DMS53 treated with DMSO at 0.1 percent for 48 hours (cell line): ENCODE data around the gene SLX9.
A peak's percentile ranks its signal among the peaks of the same experiment; 100 is the strongest.

Source experiments
- DNase-seq: peaks from one replicate; lab custom pipeline; 2025; ENCODE audit not compliant: unreplicated experiment; lab: John Stamatoyannopoulos, UW

SLX9 gene

GRCh38 chr21:44939532-44940115 lies at the start of gene SLX9:
Gene SLX9 (plus strand): TSS chr21:44940029. CDS start chr21:44940058, 29 bp downstream.
- DNase-seq = peak; percentile 48

DNA sequence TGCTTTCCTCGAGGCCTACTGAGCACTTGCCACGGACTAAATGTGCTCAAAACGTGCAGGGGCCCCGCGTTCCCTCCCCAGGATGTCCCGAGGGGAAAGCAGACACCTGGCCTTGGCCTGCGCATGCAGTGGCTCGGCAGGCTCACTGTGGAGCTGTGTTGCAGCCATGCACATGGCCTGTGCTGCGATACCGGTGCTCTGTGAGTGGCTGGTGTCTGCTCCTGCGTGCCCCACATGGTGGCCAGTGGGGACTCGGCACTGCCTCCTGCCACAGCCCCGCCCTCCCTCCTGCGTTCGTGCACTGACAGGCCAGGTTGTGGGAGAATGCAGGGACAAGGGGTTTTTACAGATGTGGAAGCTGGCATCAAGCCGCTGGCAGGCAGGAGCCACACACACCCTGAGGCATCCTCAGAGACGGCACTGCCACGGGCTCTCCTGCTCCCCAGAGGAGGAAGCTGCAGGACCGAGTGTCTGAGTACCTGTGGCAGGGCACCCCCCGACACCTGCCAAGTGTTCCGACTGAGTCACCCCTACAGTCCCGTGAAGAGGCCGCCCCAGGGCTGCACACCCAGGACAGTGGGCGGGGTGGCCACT lies 49.4 kb upstream of the SLX9 start:
- DNase-seq = no peak

DNA sequence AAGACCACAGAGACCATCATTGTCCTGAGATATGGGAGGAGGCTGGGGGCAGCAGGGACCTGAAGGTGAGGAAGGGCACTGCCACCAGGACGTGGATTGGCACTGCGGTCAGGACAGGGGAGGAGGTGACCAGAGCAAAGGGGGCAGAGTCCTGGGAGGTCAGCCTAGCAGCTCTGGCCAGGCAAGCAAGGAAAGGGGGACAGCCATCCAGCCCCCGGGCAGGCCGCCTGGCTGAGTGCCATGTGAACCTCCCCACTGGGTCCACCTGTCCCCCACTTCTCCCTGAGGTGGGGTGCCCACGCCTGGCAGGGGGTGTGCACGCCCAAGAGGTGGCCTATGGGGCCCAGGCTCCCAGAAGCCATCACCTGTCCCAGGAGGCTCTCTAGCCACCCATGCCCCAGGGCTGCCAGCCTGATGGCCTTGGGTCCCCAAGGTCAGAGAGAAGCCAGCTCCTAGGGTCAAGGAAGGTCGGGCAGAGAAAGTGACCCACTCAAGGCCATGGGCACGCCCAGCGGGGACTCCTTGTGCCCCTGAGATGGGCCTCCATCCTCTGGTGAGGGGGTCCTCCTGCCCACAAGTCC lies 48.8 kb upstream of the SLX9 start:
- DNase-seq = no peak

DNA sequence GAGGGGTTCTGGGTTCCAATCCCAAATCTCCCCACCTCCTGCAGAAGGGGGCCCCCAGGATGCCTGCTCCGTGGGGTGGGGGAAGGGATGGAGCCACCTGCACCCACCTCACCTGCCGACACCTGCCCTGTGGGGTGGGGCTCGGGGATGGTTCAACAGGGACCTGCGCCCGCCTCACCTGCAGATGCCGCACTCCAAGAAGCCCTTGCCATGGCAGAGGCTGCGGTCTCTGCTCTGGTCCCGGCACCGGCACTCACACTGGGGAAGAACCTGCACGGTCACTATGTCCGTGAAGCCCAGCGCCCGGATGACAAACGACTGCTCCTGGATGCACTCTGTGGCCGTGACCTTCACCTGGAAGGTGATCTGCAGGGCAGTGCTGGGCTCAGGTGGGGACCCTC lies 48.2 kb upstream of the SLX9 start:
- no peak for DNase-seq

GRCh38 chr21:44892095-44892494 lies 47.7 kb upstream of the SLX9 start:
- no peak for DNase-seq

- DNase-seq = no peak
These were observed 47.1 kb upstream of the SLX9 start for GRCh38 chr21:44892536-44893277.

DNA sequence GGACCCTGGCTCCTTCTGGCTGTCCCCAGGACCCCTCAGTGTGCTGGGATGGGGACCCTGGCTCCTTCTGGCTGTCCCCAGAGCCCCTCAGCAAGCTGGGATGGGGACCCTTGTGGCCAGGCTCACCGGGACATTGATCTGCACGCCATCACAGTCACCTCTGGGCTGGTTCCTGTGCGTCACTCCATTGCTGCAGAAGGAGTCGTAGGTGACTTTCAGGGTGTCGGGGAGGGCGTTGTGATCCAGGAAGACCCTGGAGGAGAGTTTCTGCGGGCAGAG lies 46.6 kb upstream of the SLX9 start:
- DNase-seq = no peak

DNA sequence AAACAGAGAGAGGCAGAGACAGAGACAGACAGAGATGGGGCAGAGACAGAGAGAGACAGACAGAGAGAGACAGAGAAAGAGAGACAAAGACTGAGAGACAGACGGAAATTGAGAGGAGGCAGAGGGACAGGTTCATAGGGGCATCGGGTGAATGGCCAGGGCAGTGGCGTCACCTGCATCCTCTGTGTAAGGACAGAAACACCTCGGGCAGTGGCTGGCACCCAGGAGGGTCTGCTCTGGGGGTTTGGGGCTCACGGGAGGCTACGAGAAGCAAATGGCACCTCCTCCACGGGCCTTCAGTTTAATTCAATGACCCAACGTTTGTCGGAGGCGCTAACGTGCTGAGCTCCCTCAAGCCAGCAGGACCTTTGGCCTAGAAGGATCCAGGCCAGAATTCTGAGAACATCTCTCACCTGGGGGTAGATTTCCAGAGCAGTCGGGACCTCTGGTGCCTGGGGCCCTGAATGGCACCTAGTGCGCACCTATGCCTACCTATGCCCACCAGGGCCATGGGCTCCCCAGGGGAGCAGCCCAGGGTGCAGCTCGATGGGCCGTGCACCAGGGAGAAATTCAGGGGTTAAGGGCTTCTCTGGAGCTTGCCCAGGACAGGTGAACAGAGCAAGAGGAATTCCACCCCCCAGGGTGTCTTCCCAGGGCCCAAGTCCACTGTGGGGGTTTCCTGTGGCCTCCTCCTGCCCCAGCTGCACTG lies 45.7 kb upstream of the SLX9 start:
- no peak for DNase-seq

GRCh38 chr21:44894687-44895302 lies 45.0 kb upstream of the SLX9 start:
- DNase-seq = no peak

DNA sequence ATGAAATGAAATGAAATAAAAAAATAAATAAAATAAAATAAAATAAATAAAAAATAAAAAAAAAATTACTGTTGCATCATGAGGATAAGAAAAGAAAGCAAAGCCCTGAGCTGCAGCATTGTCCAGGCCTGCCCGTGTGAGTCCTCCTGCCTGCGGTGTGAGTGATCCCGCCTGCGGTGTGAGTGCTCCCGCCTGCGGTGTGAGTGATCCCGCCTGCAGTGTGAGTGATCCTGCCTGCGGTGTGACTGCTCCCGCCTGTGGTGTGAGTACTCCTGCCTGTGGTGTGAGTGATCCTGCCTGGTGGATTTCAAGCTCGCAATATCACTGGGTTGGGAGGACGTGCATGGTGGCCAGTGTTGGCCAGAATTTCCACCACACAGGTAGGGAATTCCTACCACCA lies 44.0 kb upstream of the SLX9 start:
- DNase-seq = no peak

DNA sequence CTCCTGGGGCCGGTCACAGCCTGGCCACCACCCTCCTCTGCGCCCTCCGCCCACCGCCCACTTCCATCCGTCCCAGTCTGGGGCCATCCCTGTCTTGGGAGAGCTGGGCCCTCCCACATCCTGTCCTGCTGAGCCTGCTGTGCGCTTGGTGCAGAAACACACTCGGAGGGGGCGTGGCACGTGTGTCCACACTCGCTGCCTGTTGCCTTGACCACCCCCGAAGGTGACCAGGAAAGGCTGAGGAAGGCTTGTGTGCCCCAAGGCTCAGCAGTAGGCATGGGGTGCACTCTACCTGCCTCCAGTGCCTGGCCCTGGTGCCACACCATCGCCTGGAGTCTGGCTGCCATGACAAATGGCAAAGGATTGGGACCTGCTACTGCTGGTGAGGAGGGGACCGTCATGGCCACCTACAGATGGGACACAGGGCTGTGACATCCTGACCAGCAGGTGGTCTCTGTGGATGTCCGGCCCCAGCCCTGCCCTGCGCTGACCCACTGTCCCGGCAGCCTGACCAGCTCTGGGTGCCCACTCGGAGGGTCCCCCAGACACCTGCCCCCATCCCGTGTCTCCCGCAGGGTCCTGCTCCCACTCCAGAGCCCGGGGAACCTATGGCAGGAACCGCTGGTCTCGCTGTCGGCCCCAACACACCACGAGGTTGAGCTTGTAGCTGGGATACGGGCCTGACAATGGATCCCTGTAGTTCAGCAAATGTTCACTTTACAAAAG lies 43.1 kb upstream of the SLX9 start:
- DNase-seq = no peak

GRCh38 chr21:44897326-44898010 lies 42.4 kb upstream of the SLX9 start:
- no peak for DNase-seq

DNA sequence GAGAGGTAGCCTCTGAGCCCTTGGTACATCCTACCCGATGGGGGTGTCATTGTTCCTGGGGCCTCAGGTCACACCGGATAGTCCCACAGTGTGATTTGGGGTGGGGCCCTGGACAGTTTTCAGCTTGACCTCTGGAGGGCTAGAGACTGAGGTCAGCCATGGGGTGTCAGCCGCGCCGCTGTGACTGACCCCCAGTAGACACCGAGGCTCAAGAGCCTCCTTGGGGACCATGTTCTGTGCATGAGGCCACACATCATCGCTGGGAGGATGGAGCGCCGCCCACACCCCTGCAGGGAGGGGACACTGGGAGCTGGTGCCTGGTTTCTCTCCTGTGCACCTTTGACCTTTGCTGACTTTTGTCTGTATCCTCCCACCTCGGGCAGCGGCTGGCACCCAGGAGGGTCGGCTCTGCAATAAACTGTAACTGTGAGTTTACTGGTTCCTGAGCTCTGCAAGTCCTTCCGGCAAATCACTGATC lies 41.8 kb upstream of the SLX9 start:
- no peak for DNase-seq

DNA sequence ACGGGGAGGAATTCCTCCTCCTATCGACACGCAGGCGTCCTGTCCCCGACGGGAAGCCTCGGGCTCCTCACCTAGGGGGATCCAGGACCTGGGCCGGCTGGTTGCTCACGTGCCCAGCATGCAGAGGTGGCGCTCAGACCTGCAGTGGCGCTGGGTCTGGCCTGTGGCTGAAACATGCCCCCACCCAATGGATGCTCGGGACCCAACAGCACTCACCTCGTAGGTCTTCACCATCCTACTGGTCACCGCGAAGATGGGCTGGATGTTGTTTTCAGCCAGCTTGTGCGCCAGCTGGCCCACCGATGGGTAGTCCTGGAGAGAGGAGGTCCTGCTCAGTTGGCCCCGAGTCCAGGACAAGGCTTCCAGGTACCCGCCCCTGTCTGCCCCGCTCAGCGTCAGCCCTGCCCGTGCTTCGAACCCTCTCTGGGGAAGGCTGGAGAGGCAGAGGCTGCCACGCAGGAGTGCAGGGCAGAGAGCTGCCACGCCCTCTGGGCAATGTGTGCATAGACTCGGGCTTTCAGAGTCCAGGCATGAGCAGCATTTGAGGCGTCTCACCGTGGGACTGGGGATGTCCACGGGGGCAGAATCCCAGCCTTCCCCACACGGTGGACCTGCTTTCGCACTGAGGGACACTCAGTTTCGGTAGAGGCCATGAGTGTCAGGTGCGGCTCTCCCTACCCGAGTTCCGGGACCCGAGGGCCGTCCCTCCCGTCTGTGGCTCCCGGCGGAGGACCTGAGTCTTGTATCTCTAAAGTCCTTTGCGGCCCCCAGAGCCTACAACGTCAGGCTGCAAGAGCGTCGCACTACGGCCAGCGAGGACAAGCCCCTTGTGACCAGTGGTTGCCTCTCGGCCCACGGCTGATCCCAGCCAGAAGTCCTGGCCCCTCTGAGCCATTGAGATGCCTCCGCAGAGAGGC lies 40.7 kb upstream of the SLX9 start:
- no peak for DNase-seq

GRCh38 chr21:44899768-44900558 lies 39.9 kb upstream of the SLX9 start:
- no peak for DNase-seq

- no peak for DNase-seq
These were observed 39.1 kb upstream of the SLX9 start for GRCh38 chr21:44900559-44901251.

GRCh38 chr21:44901391-44902074 lies 38.3 kb upstream of the SLX9 start:
- no peak for DNase-seq
